Measurements from ENCODE around the gene XKR7.

The XKR7 gene

GRCh38 chr20:32040142-32040953 is 72.4 kb downstream of the XKR7 start:
- peak; percentile 66 for DNase-seq (ENCODE audit: low spot score)

- DNase-seq (ENCODE audit: low spot score): no peak
Observed at GRCh38 chr20:32045999-32046398, 78.0 kb downstream of the XKR7 start.

- DNase-seq (ENCODE audit: low spot score): no peak
Observed at GRCh38 chr20:32050324-32050841, 82.4 kb downstream of the XKR7 start.

- DNase-seq (ENCODE audit: low spot score): peak; percentile 48
Observed at GRCh38 chr20:32050851-32051556, 83.1 kb downstream of the XKR7 start.

GRCh38 chr20:32051720-32052089 is 83.8 kb downstream of the XKR7 start:
- no peak for DNase-seq (ENCODE audit: low spot score)

- no peak for DNase-seq (ENCODE audit: low spot score)
Observed at GRCh38 chr20:32052090-32052777, 84.3 kb downstream of the XKR7 start, which contains the start of gene HCK. Gene HCK, plus strand, starts transcription at chr20:32052242.

- peak; percentile 40 for DNase-seq (ENCODE audit: low spot score)
Observed at GRCh38 chr20:32052778-32053362, 84.9 kb downstream of the XKR7 start.

All from Ammon's horn (tissue), 1 donor.